HepG2 (cell line): ENCODE results near the gene C11orf54. TPM values are rescaled to one million over a fixed set of nuclear protein-coding genes. Genes with fewer than 3 reads are reported as not detected.

ENCODE experiments used
- microRNA counts: library from miRNA; unstranded; fragments of <30 nt; microRNA quantifications from one replicate; lab custom pipeline; 2015
- microRNA-seq: library from miRNA; unstranded; fragments of <30 nt; microRNA quantifications from one replicate; pipeline ENCODE4, GENCODE V29; 2020
- polyA plus RNA-seq, 8 experiments: library from polyadenylated mRNA; depleted of rRNA in 3 of 8; stranded (reverse) in 7 of 8; unstranded in 1 of 8; fragments of >200 nt; fragmentation: Illumina TruSeq in 4 of 8; extraction: Trizol in 4 of 8; gene quantifications; 2 replicates each; pipeline versions ENCODE4 v1.2.1 to v1.2.3, GENCODE V29; 2011 to 2016; ENCODE audit warnings: low read depth in 4 of 8, missing spikeins in 1 of 8, mixed read lengths in 1 of 8; ENCODE audit not compliant: insufficient read depth in 1 of 8
- small RNA-seq, 3 experiments: library from RNA; depleted of rRNA; stranded (forward); fragments of <200 nt; gene quantifications; one replicate each; pipeline ENCODE3, GENCODE V24; 2012; ENCODE audit warnings: low read depth in 2 of 3, low replicate concordance in 1 of 3; ENCODE audit not compliant: insufficient read length in 3 of 3, insufficient read depth in 2 of 3
- total RNA-seq, 5 experiments: library from RNA; depleted of rRNA; stranded (reverse); fragments of >200 nt; fragmentation: Illumina TruSeq; extraction: Trizol; gene quantifications; 2 replicates each; pipeline ENCODE4 v1.2.3, GENCODE V29; 2016; ENCODE audit warnings: low read depth in 1 of 5

The C11orf54 gene
- total and polyA plus RNA-seq, 2 of the 13 experiments (the other 11 are each of a cell fraction or from before 2014, with no cell fraction given) = 42.7 to 50.1 TPM

MicroRNAs encoded within 50 kb of the gene (microRNA counts, 767-probe panel; counts per million panel counts)
- microRNA hsa-miR-1304-5p (lab: Ali Mortazavi, UCI) = not detected

Small RNA genes within 50 kb of the gene (microRNA-seq; reads per million reads assigned to microRNA genes)
- gene MIR1304 = 18.2 reads per million, percentile 55 among the genes with 10 or more reads in this experiment

Small RNA genes within 50 kb of the gene (small RNA-seq; reads per million reads assigned to genes)
- gene RF00019 = 0 reads per million in 3 experiments
- 4.3 to 6.8 (median 4.9) reads per million in 3 experiments for gene RF00493
- gene SCARNA9 = 0.41 to 2.9 (median 0.98) reads per million in 3 experiments
- gene SNORA1 = 0 reads per million in 3 experiments
- 0 reads per million in 3 experiments for gene SNORA18
- 0 reads per million in 3 experiments for gene SNORA25
- gene SNORA32 = 0 reads per million in 3 experiments
- 0 reads per million in 3 experiments for gene SNORA40
- 0 reads per million in 3 experiments for gene SNORA8
- 0 reads per million in 3 experiments for gene SNORD5
- 1,861 to 6,680 (median 4,284) reads per million in 3 experiments for gene SNORD6

Other genes starting within 250 kb of the C11orf54 start
- gene SMCO4, start 198.3 kb upstream of the C11orf54 start, total RNA-seq (2016; rRNA removed; fragmentation: Illumina TruSeq; extraction: Trizol) = 26.8 and 28.5 TPM in 2 replicates
- 10.6 and 11.7 TPM in 2 replicates for gene SMCO4, start 198.3 kb upstream of the C11orf54 start, polyA plus RNA-seq (2011; rRNA removed)
- gene CEP295, start 80.0 kb upstream of the C11orf54 start, total RNA-seq (2016; rRNA removed; fragmentation: Illumina TruSeq; extraction: Trizol) = 19.2 and 23.8 TPM in 2 replicates
- gene CEP295, start 80.0 kb upstream of the C11orf54 start, polyA plus RNA-seq (2011; rRNA removed) = 5.8 and 6.9 TPM in 2 replicates
- gene TAF1D, start 177 bp upstream of the C11orf54 start, total RNA-seq (2016; rRNA removed; fragmentation: Illumina TruSeq; extraction: Trizol) = 96.9 and 207 TPM in 2 replicates
- 99.6 and 132 TPM in 2 replicates for gene TAF1D, start 177 bp upstream of the C11orf54 start, polyA plus RNA-seq (2011; rRNA removed)
- gene MED17, start 42.6 kb downstream of the C11orf54 start, total RNA-seq (2016; rRNA removed; fragmentation: Illumina TruSeq; extraction: Trizol) = 31.3 and 37.0 TPM in 2 replicates
- 18.0 and 23.1 TPM in 2 replicates for gene MED17, start 42.6 kb downstream of the C11orf54 start, polyA plus RNA-seq (2011; rRNA removed)
- not detected in 2 replicates for gene VSTM5, start 108.9 kb downstream of the C11orf54 start, total RNA-seq (2016; rRNA removed; fragmentation: Illumina TruSeq; extraction: Trizol)
- gene VSTM5, start 108.9 kb downstream of the C11orf54 start, polyA plus RNA-seq (2011; rRNA removed) = 0.03 TPM in 1 of 2 replicates, not detected in the other